GM21619 (cell line): Measurements from ENCODE around the gene PRSS33.

Experiments used
- ATAC-seq: cut with Tn5 transposase; IDR thresholded peaks from one replicate; pipeline ENCODE4 v1.9.1; 2021; ENCODE audit not compliant: unreplicated experiment

The PRSS33 gene

GRCh38 chr16:2803545-2804195 is 16.3 kb upstream of the PRSS33 start:
- ATAC-seq, result no peak

- ATAC-seq, result no peak
Observed at GRCh38 chr16:2799859-2800226, 12.5 kb upstream of the PRSS33 start.

GRCh38 chr16:2799205-2799858 is 12.0 kb upstream of the PRSS33 start:
- no peak for ATAC-seq

- ATAC-seq, result no peak
Observed at GRCh38 chr16:2798723-2799204, 11.4 kb upstream of the PRSS33 start.

- no peak for ATAC-seq
Observed at GRCh38 chr16:2795395-2796143, 8.2 kb upstream of the PRSS33 start.

- no peak for ATAC-seq
Observed at GRCh38 chr16:2792940-2793339, 5.6 kb upstream of the PRSS33 start.

GRCh38 chr16:2791174-2791573 is 3.8 kb upstream of the PRSS33 start:
- no peak for ATAC-seq

- no peak for ATAC-seq
Observed at GRCh38 chr16:2790631-2791030, 3.3 kb upstream of the PRSS33 start.

GRCh38 chr16:2787961-2788360 is 601 bp upstream of the PRSS33 start:
- no peak for ATAC-seq

GRCh38 chr16:2786826-2787151 is 571 bp downstream of the PRSS33 start:
- ATAC-seq, result no peak

GRCh38 chr16:2786061-2786825 is 1.1 kb downstream of the PRSS33 start:
- ATAC-seq, result no peak

GRCh38 chr16:2785101-2785991 is 2.0 kb downstream of the PRSS33 start:
- ATAC-seq, result no peak

- no peak for ATAC-seq
Observed at GRCh38 chr16:2784358-2785100, 2.8 kb downstream of the PRSS33 start.

GRCh38 chr16:2783581-2784357 is 3.6 kb downstream of the PRSS33 start:
- no peak for ATAC-seq

GRCh38 chr16:2782583-2783351 is 4.6 kb downstream of the PRSS33 start:
- no peak for ATAC-seq

- ATAC-seq, result no peak
Observed at GRCh38 chr16:2779978-2780898, 7.1 kb downstream of the PRSS33 start.
